A673 (cell line): ENCODE results near the gene CTNNA2. TPM values are rescaled to one million over a fixed set of nuclear protein-coding genes. Genes with fewer than 3 reads are reported as not detected.

Experiments
- BruUV-seq: library from RNA; stranded (reverse); fragments of 400-500 nt; replicated peaks from 2 replicates; lab custom pipeline; 2021; lab: Mats Ljungman, UMichigan
- CTCF ChIA-PET: fragments of 300-600 bp; sonication (Branson Sonifier 250); formaldehyde crosslinking; loops from one replicate; lab custom pipeline; 2022; ENCODE audit warnings: antibody characterized with exemption; lab: Charles Lee
- POLR2A ChIA-PET: fragments of 300-600 bp; sonication (Branson Sonifier 250); formaldehyde crosslinking; loops from one replicate; lab custom pipeline; 2022; ENCODE audit warnings: antibody characterized with exemption; ENCODE audit not compliant: low non-redundant PET; lab: Charles Lee
- DNase-seq: peaks from one replicate; pipeline ENCODE4 v3.0.0-alpha.2; 2015; ENCODE audit warnings: low spot score
- H3K27ac ChIP-seq: fragments of 200-600 bp; sonication (generic); 2 replicates; pipeline ENCODE4 v1.5.1; 2016; ENCODE audit warnings: mixed run types, low read depth, mild to moderate bottlenecking, mixed read lengths, antibody characterized with exemption, low read length; ENCODE audit not compliant: poor library complexity, severe bottlenecking
- H3K27me3 ChIP-seq: fragments of 200-600 bp; sonication (generic); replicated peaks from 2 replicates; pipeline ENCODE4 v1.6.1; 2017; ENCODE audit warnings: mixed run types, low read depth, mild to moderate bottlenecking, mixed read lengths, antibody characterized with exemption, low read length; ENCODE audit not compliant: insufficient read depth, poor library complexity
- H3K36me3 ChIP-seq: fragments of 200-600 bp; sonication (generic); 2 replicates; pipeline ENCODE4 v1.6.1; 2016; ENCODE audit warnings: mixed run types, mild to moderate bottlenecking, mixed read lengths, antibody characterized with exemption, low read length; ENCODE audit not compliant: insufficient read depth, poor library complexity, severe bottlenecking
- H3K4me1 ChIP-seq: fragments of 200-600 bp; sonication (generic); 2 replicates; pipeline ENCODE4 v1.6.1; 2017; ENCODE audit warnings: mixed run types, mild to moderate bottlenecking, mixed read lengths, antibody characterized with exemption, low read length; ENCODE audit not compliant: insufficient read depth, poor library complexity, severe bottlenecking
- H3K4me3 ChIP-seq: fragments of 200-600 bp; sonication (generic); 2 replicates; pipeline ENCODE4 v1.5.1; 2016; ENCODE audit warnings: low read depth, mixed run types, mild to moderate bottlenecking, mixed read lengths, low read length; ENCODE audit not compliant: poor library complexity, severe bottlenecking
- H3K9me3 ChIP-seq: fragments of 200-600 bp; sonication (generic); 2 replicates; pipeline ENCODE4 v1.6.1; 2016; ENCODE audit warnings: mixed run types, low read depth, mild to moderate bottlenecking, mixed read lengths, antibody characterized with exemption, low read length; ENCODE audit not compliant: poor library complexity, severe bottlenecking
- EZH2 ChIP-seq: fragments of 200-600 bp; sonication (generic); IDR thresholded peaks from 2 replicates; pipeline ENCODE4 v1.6.1; 2017; ENCODE audit warnings: borderline replicate concordance, low read depth, mild to moderate bottlenecking, mixed read lengths, antibody characterized with exemption, low read length; ENCODE audit not compliant: poor library complexity, severe bottlenecking
- intact Hi-C: fragments of 100-400 bp; cut with micrococcal nuclease; formaldehyde crosslinking; loops from one replicate; pipeline ENCODE4 v1.10.0; 2022; ENCODE audit not compliant: unreplicated experiment
- total RNA-seq: library from RNA; stranded (reverse); gene quantifications from 2 replicates; pipeline ENCODE4 v1.2.3, GENCODE V29; 2021
- TF ChIP-seq, protein P1 (sequence below): fragments of 300-800, 200-600 bp; sonication (generic); conservative IDR thresholded peaks from 2 replicates; pipeline ENCODE4 v1.5.1; 2017; ENCODE audit warnings: low read depth, mild to moderate bottlenecking, antibody characterized with exemption, low read length, moderate library complexity, mixed read lengths

CTNNA2 gene
- total RNA-seq, 1 experiment from 2014 or later = not detected

DNA sequence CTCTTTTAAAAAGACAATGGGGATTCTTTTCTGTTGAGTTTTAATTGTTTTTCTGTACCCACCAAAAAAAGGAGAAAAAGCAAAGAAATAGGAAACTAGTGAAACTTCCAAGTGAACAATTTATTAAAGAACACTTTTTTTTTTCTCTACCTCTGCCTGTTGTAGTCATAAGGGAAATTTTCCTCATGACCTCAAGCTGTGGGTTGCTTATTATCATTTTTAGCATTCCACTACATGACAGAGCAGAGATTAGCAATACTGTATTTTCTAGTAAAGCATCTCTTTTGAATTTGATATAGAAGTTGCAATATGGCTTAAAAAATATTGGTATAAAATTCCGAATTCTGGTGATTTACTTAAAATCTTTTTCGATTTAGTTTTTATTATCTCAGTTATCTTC is 879.6 kb downstream of the CTNNA2 start:
- TF ChIP-seq EZH2 = no peak
- TF ChIP-seq, protein P1, sequence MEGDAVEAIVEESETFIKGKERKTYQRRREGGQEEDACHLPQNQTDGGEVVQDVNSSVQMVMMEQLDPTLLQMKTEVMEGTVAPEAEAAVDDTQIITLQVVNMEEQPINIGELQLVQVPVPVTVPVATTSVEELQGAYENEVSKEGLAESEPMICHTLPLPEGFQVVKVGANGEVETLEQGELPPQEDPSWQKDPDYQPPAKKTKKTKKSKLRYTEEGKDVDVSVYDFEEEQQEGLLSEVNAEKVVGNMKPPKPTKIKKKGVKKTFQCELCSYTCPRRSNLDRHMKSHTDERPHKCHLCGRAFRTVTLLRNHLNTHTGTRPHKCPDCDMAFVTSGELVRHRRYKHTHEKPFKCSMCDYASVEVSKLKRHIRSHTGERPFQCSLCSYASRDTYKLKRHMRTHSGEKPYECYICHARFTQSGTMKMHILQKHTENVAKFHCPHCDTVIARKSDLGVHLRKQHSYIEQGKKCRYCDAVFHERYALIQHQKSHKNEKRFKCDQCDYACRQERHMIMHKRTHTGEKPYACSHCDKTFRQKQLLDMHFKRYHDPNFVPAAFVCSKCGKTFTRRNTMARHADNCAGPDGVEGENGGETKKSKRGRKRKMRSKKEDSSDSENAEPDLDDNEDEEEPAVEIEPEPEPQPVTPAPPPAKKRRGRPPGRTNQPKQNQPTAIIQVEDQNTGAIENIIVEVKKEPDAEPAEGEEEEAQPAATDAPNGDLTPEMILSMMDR = no peak
- POLR2A ChIA-PET = no interaction called here
- H3K4me3 ChIP-seq = no peak overlapping the region
- no peaks in the 10 kb centered on the region for H3K27me3 ChIP-seq
- no peaks in the 10 kb centered on the region for H3K36me3 ChIP-seq
- no peak overlapping the region for H3K27ac ChIP-seq
- no peaks in the 10 kb centered on the region for H3K4me1 ChIP-seq
- CTCF ChIA-PET = no interaction called here
- H3K9me3 ChIP-seq = no peaks in the 10 kb centered on the region
- no peak for DNase-seq
- intact Hi-C loops = no loop called here
- no TSS peak for BruUV-seq

DNA sequence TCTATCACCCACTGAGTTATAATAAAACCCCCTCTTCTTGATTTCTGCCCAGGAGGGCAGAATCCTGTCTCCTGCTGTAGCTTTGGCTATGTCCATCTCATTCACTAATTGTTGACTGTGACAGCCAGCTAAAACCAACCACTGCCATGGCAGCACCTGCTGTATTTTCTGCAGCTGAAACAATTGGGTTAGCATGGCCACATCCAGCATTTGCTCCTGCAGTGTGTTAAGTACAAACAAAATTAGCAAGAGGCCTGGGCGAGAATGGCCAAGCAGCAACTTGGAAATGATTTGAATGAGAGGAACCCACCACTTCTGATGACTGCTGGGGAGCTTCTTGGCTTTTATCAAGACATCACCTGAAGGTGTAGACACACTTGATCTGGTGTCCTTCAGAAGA is 881.1 kb downstream of the CTNNA2 start:
- Histone ChIP-seq H3K4me1 (no peaks in the 10 kb centered on the region), H3K9me3 (no peaks in the 10 kb centered on the region), H3K27ac (no peak overlapping the region), H3K4me3 (no peak overlapping the region), H3K36me3 (no peaks in the 10 kb centered on the region), H3K27me3 (no peaks in the 10 kb centered on the region)
- BruUV-seq = no TSS peak
- intact Hi-C loops = no loop called here
- CTCF ChIA-PET = no interaction called here
- TF ChIP-seq, protein P1 = no peak
- POLR2A ChIA-PET = no interaction called here
- no peak for DNase-seq

DNA sequence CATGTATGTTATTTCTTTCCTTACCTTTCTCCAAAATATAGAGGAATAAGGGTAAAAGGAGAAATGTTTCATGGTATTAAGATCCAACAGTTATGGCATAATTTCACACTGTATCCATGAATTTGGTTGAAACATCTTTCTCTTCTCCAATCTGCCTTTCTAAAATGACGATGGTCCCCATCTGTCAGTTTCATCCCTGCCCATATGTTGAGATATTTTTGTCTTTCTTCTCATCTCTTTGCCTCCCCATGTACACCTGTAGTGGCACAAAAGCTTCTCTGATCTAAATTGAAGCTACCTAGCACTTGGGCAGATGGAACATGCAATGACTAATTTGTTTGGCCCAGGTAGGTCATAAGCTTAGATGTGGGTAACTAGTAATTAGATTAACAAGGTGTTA is 882.4 kb downstream of the CTNNA2 start:
- no peak overlapping the region for H3K27ac ChIP-seq
- no TSS peak for BruUV-seq
- no peaks in the 10 kb centered on the region for H3K36me3 ChIP-seq
- intact Hi-C loops = no loop called here
- ChIA-PET POLR2A (no interaction called here), CTCF (no interaction called here)
- no peak for DNase-seq
- H3K4me1 ChIP-seq = no peaks in the 10 kb centered on the region
- H3K4me3 ChIP-seq = no peak overlapping the region
- H3K9me3 ChIP-seq = no peaks in the 10 kb centered on the region
- no peaks in the 10 kb centered on the region for H3K27me3 ChIP-seq
- TF ChIP-seq EZH2 = no peak
- TF ChIP-seq, protein P1 = no peak
